ENCODE data around the gene CFAP107.

DNA sequence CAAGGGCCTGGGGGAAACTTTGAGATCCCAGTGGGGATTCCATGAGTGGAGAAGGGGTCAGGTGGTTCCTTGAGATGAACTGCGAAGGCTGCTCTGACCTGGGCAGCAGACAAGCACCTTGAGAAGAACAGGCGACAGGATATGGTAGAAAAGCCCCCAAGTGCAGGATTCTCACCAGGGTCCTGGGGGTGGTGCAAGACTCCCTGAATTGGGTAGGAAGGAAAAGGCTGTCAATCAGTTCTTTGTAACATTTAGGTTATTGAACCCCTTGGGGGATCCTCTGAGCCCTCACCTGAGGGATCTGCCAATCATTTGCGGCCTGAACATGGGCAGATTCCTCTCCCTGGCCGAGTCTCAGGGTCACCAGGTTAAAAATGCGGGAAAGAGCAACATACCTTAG, 25.2 kb downstream of the CFAP107 start:
- TF ChIP-seq CTCF (IDR thresholded peaks at IDR 0.05) (no peak), POLR2A (IDR thresholded peaks at IDR 0.05) (no peak), POLR2AphosphoS5 (IDR thresholded peaks at IDR 0.05) (no peak), EP300 (IDR thresholded peaks at IDR 0.05) (no peak)
